Stimulated activated naive CD8-positive, alpha-beta T cell treated with anti-CD3 and anti-CD28 coated beads, Interleukin-15, Interleukin-2, amounts not matched to agents 100 ng/mL and 50 ng/mL, for 24 hours (primary cell): Measurements from ENCODE around the gene GLG1.

Experiments used
- H3K27ac Mint-ChIP-seq: one replicate; pipeline ENCODE4 v1.8.0; 2021; ENCODE audit warnings: mild to moderate bottlenecking, mixed read lengths
- H3K27me3 Mint-ChIP-seq: one replicate; pipeline ENCODE4 v1.8.0; 2021; ENCODE audit warnings: mixed read lengths
- H3K36me3 Mint-ChIP-seq: one replicate; pipeline ENCODE4 v1.8.0; 2021; ENCODE audit warnings: low read depth, mixed read lengths
- H3K4me1 Mint-ChIP-seq: one replicate; pipeline ENCODE4 v1.8.0; 2021; ENCODE audit warnings: low read depth, mixed read lengths
- H3K4me3 Mint-ChIP-seq: one replicate; pipeline ENCODE4 v1.8.0; 2021; ENCODE audit warnings: mild to moderate bottlenecking, mixed read lengths
- H3K9me3 Mint-ChIP-seq: one replicate; pipeline ENCODE4 v1.8.0; 2021; ENCODE audit warnings: mixed read lengths

The GLG1 gene

DNA sequence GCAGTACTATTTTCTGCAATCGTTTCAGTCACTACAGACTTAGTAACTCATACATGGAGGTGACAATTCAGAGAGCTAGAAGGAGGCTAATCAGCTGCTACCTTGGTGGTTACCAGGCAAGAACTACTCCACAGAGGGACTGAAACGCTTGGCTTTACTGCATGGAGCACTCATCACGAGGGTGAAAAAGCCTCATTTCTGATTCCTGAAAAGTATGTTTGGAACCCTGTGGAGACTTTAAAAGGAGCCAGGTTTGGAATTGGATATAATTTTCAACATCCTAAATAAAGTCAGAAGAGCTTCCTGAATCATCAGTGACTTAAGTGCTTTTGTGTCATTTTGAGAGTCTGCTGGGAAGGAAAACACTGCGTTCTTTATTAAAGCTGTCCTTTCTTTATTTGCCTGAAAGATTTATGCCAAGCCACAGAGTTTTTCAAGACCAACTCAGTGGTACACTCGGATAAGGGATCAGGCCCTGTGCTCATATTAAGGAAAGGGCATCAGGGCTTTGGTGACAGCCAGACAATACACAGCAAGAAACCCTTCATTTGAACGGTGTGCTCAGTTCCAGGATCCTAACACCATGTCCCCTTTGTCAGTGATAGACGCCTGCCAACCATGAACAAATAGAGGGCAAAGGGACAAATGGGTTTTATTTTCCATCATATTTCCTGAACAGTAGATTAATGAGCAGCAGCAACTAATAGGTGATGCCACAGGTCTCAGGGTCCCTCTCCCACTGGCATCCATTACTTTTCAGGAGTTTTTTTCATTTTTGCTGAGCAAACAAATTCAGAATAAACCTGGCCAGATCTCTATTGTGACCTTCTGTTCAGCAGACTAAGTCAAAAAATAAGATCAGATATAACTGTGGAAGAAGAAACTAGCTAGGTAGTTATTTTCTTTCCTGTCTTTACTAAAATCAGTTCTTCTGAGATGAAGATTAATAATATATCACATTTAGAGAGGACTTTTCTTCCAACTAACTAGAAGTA lies 105.1 kb downstream of the GLG1 start:
- no peak overlapping the region for H3K4me3 Mint-ChIP-seq
- no peak overlapping the region for H3K27ac Mint-ChIP-seq

DNA sequence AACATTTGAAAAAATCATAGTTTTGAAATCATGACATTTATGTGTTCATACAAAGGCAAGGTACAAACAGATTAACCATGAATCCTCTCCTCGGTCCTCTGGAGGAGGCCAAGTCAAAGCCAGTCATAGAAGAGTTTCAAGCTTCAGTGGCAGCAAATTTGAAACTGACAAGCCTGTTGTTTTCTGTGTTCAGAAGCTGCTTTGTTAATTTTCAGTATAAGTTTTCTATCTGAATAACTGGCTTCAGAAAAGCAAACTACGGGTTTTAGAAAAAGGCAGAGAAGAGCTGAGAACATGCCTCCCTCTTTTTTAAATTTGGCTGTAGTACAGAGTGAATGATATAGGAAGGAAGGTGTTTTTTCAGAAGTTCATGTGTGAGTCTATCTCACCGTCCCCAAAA lies 106.0 kb downstream of the GLG1 start:
- Mint-ChIP-seq H3K36me3 (peaks cover 18% of the 10 kb centered on the region), H3K4me3 (no peak overlapping the region), H3K27me3 (no peaks in the 10 kb centered on the region), H3K9me3 (no peaks in the 10 kb centered on the region), H3K27ac (no peak overlapping the region), H3K4me1 (no peaks in the 10 kb centered on the region)

More for the DNA sequence above, 105.1 kb downstream of the GLG1 start:
- H3K27me3 Mint-ChIP-seq = no peaks in the 10 kb centered on the region
- no peaks in the 10 kb centered on the region for H3K9me3 Mint-ChIP-seq
- peaks cover 21% of the 10 kb centered on the region for H3K36me3 Mint-ChIP-seq
- H3K4me1 Mint-ChIP-seq = peaks cover 2% of the 10 kb centered on the region

DNA sequence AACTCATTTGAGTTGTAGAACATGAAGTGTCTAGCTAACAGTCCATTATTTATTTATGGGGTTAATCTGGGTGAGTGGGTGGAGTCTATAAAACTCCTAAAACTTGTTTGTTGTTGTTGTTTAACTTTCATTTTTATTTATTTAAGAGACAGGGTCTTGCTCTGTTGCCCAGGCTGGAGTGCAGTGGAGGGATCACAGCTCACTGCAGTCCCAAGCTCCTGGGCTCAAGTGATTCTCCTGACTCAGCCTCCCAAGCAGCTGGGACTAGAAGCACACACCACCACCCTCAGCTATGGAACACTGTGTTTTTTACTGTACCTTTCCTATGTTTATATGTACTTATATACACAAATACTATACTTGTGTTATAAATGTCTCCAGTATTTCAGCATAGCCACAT lies 107.8 kb downstream of the GLG1 start:
- H3K36me3 Mint-ChIP-seq = peaks cover 27% of the 10 kb centered on the region
- H3K9me3 Mint-ChIP-seq = no peaks in the 10 kb centered on the region
- H3K27me3 Mint-ChIP-seq = no peaks in the 10 kb centered on the region
- H3K4me1 Mint-ChIP-seq = no peaks in the 10 kb centered on the region
- H3K27ac Mint-ChIP-seq = no peak overlapping the region
- no peak overlapping the region for H3K4me3 Mint-ChIP-seq

DNA sequence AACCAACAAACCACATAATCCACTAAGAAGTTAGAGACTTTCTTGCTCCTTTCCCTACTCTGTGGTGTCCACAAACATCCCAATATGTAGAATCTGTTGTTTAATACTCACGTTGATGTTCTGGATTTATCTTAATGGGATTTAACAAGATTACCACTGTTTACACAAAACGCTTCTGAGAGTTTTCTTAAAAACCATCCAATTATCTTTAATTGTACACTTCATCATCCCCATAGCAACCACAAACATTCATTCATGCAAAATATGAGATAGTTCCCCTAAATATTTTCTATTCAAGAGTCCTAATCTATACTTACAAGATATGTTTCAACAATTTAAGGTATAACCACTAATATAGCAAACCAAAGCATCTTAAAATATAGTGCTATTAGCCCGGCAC lies 109.2 kb downstream of the GLG1 start:
- H3K4me1 Mint-ChIP-seq = no peaks in the 10 kb centered on the region
- H3K27ac Mint-ChIP-seq = no peak overlapping the region
- H3K9me3 Mint-ChIP-seq = no peaks in the 10 kb centered on the region
- peaks cover 26% of the 10 kb centered on the region for H3K36me3 Mint-ChIP-seq
- H3K27me3 Mint-ChIP-seq = no peaks in the 10 kb centered on the region
- H3K4me3 Mint-ChIP-seq = no peak overlapping the region

DNA sequence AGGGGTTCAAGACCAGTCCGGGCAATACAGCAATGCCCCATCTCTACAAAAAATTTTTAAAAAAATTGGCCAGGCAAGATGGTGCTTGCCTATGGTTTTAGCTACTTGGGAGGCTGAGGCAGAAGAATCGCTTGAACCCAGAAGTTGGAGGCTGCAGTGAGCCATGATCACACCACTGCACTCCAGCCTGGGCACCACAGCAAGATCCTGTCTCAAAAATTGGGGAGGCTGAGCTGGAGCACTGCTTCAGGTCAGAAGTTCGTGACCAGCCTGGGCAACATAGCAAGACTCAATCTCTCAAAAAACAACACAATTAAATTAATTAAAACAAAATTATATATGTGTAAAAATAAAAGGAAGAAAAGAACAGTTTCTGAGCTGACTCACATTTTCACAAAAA lies 110.9 kb downstream of the GLG1 start:
- Mint-ChIP-seq H3K27ac (no peak overlapping the region), H3K4me1 (no peaks in the 10 kb centered on the region), H3K27me3 (no peaks in the 10 kb centered on the region), H3K4me3 (no peak overlapping the region), H3K36me3 (peaks cover 27% of the 10 kb centered on the region), H3K9me3 (no peaks in the 10 kb centered on the region)

DNA sequence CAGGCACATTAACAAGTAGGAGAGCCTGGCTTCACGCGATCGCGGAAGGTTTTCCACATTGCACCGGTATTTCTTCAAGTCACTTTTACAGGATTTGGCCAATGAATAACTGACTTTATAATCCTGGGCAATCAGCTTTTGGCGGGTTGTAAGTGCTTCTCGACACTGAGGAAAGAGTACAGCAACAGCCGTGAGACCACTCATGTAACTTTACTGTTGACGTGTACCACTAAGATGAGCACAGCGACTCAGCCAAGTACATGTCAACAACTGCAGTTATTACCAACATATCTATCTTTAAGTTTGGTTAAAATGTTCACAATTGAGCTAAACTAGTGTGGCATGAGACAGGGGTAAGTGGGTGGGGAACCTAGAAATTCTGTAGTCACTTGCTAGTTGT lies 113.9 kb downstream of the GLG1 start:
- H3K36me3 Mint-ChIP-seq = peaks cover 45% of the 10 kb centered on the region
- H3K4me1 Mint-ChIP-seq = no peaks in the 10 kb centered on the region
- no peaks in the 10 kb centered on the region for H3K27me3 Mint-ChIP-seq
- no peaks in the 10 kb centered on the region for H3K9me3 Mint-ChIP-seq
- H3K27ac Mint-ChIP-seq = no peak overlapping the region
- H3K4me3 Mint-ChIP-seq = no peak overlapping the region

DNA sequence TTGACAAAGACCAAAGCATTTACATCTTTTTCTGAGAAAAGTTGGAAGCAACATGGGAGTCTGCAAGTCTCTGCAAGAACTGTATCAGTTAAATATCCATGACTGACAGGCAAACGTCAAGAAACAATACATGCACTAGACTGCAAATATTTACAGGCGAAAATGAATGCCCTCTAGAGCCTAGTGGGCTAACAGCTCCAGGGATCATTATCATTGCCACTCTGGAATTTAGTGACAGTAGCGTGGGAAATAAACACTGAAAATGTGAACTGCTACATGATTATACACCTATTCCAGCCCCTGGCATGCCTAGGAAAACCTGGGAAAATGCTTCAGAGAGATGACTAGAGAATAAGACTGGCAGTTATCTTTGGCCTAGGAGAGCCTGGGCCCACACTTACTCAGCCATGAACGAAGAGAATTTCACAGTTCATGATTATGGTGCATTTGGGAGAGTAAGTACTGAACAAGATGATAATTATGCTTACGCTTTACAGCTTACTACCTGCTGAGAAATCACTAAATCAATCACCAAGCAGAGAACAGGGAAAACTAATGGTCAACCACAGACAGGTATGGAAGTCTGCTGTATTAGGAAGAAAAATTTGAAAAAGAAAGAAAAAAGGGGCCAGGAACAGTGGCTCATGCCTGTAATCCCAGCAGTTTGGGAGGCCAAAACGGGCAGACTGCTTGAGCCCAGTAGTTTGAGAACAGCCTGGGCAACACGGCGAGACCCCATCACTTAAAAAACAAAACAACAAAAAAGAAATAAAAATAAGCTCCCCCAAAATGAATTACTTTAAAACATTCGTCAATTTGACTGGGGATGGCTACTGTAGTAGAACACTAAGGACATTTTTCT lies 119.0 kb downstream of the GLG1 start:
- Mint-ChIP-seq H3K36me3 (peaks cover 51% of the 10 kb centered on the region), H3K27me3 (no peaks in the 10 kb centered on the region), H3K4me3 (no peak overlapping the region), H3K27ac (no peak overlapping the region), H3K9me3 (no peaks in the 10 kb centered on the region), H3K4me1 (peaks cover 7% of the 10 kb centered on the region)

DNA sequence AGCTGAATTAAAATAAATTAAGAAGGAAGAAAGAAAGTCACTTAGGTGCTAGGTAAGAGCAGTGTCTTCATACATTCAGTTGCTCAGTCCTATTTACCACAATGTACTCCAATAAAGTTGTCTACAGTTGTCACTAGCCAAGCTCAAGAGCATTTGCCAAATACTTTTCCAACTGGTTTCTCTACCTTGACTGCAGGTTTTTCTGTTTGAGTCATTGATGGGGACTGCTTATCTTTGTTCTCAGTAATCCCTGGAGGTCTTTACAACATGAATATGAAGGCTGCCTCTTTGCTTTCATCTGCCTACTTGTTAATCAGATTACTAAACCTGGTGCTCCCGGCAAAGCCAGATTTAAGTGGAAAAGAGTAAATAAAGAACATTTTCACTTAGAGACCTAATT lies 121.0 kb downstream of the GLG1 start:
- Mint-ChIP-seq H3K27me3 (no peaks in the 10 kb centered on the region), H3K9me3 (no peaks in the 10 kb centered on the region), H3K4me3 (no peak overlapping the region), H3K27ac (no peak overlapping the region), H3K36me3 (peaks cover 44% of the 10 kb centered on the region), H3K4me1 (peaks cover 7% of the 10 kb centered on the region)

DNA sequence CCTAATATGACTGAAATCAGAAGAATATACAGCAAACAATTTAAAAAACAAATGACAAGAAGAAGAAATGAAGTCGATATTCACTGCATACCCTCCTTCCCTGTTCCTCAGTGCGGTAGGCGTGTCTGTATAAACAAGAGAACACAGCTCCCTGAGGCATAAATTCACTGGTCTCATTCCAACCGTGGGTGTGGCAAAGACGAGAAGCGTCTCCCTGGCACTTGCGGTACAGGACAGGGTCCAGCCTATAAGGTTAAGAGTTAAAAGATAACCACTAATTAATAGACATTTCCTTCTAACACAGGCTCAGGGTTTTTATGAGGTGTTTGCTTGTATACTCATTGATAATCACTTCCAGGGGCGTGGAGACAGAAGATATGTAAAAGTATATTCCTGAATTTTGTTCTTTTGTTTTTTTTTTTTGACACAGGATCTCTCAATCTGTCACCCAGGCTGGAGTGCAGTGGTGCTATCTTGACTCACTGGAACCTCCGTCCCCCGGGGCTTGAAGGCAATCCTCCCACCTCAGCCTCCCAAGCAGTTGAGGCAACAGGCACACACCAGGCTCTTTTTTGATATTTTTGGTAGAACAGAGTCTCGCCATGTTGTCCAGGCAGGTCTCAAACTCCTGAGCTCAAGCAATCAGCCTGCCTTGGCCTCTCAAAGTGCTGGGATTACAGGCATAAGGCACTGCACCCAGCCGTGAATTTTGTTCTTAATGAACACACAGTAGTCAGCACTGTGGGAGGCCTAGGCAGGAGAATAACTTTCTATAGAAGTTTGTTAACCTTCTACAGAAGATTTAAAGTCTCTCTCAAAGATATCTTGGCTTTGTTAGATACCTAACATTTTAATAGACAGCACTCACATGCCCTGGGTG lies 126.5 kb downstream of the GLG1 start:
- Mint-ChIP-seq H3K27ac (no peak overlapping the region), H3K36me3 (peaks cover 45% of the 10 kb centered on the region), H3K4me1 (no peaks in the 10 kb centered on the region), H3K4me3 (no peak overlapping the region), H3K27me3 (no peaks in the 10 kb centered on the region), H3K9me3 (no peaks in the 10 kb centered on the region)

DNA sequence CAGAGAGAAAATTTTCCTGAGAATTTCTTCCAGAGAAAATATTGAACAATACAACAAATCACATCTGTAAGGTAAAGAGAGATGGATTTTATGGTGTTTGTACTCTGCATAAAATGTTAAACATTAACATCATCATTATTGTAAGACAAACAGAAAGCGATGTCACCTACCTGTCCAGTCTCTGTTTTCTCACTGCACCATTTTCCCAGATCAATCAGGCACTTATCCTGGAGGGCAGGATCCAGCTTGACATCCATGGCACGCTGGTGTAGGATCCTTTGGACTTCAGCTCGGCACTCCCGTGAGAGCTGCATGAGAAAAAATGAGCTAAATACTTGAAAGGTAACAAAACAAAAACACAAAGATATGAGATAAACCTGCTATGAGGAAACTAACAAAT lies 129.7 kb downstream of the GLG1 start:
- Mint-ChIP-seq H3K9me3 (no peaks in the 10 kb centered on the region), H3K4me3 (no peak overlapping the region), H3K36me3 (peaks cover 59% of the 10 kb centered on the region), H3K27ac (no peak overlapping the region), H3K27me3 (no peaks in the 10 kb centered on the region), H3K4me1 (no peaks in the 10 kb centered on the region)

DNA sequence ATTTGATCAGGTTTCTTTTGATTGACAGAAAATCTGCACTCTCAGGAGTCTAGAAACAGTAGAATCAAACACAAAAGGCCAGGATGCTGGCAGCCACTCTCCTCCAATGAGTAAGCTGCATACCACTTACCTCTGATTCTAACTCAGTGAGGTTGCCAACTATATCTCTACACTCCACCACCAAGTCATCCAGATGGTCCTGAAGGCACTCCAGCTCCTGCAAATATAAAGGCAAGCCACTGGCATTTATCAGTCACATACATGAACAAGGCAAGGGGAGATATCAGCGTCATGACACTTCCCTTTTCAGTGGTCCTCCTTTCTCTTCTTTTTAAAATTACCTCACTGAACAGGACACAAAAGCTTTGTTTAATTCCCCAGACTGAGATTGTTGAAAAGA lies 132.5 kb downstream of the GLG1 start:
- H3K27me3 Mint-ChIP-seq = no peaks in the 10 kb centered on the region
- H3K9me3 Mint-ChIP-seq = no peaks in the 10 kb centered on the region
- no peak overlapping the region for H3K27ac Mint-ChIP-seq
- H3K36me3 Mint-ChIP-seq = peaks cover 74% of the 10 kb centered on the region
- H3K4me3 Mint-ChIP-seq = no peak overlapping the region
- H3K4me1 Mint-ChIP-seq = no peaks in the 10 kb centered on the region

DNA sequence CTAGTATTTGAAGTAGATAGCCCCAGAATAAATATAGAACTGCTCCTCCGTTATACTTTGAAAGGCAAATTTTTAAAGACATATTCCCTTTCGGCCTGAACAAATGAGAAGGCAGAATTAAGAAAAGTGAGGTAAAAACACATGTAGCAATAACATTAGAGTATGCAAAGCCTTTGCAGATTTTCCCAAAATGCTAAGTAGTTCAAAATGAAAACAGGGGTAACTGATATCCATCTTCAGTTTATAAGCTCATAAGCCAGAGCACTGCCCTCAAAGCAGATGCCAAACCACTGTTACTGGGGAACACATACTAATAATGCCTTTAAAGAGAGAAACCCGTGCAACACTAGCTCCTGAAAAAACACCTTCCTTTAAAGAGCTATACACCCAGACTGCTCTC lies 134.4 kb downstream of the GLG1 start:
- no peaks in the 10 kb centered on the region for H3K9me3 Mint-ChIP-seq
- H3K27me3 Mint-ChIP-seq = no peaks in the 10 kb centered on the region
- H3K27ac Mint-ChIP-seq = no peak overlapping the region
- no peak overlapping the region for H3K4me3 Mint-ChIP-seq
- peaks cover 3% of the 10 kb centered on the region for H3K4me1 Mint-ChIP-seq
- H3K36me3 Mint-ChIP-seq = peaks cover 72% of the 10 kb centered on the region

DNA sequence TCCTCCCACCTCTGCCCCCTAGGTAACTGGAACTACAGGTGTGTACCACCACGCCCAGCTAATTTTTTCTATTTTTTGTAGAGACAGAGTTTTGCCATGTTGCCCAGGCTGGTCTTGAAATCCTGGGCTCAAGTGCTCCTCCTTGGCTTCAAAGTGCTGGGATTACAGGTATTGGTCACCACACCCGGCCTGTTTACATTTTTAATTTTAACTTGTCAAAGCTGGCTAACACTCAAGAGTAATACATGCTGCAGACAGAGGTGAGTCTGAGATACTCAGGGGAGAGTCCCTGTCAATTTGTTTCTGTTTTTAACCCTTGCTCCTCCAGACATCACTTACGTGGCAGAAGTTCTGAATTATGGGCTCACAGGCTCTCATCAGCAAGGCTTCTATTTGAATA lies 134.9 kb downstream of the GLG1 start:
- H3K4me1 Mint-ChIP-seq = peaks cover 9% of the 10 kb centered on the region
- H3K4me3 Mint-ChIP-seq = no peak overlapping the region
- H3K36me3 Mint-ChIP-seq = peaks cover 73% of the 10 kb centered on the region
- no peak overlapping the region for H3K27ac Mint-ChIP-seq
- H3K27me3 Mint-ChIP-seq = no peaks in the 10 kb centered on the region
- H3K9me3 Mint-ChIP-seq = no peaks in the 10 kb centered on the region

DNA sequence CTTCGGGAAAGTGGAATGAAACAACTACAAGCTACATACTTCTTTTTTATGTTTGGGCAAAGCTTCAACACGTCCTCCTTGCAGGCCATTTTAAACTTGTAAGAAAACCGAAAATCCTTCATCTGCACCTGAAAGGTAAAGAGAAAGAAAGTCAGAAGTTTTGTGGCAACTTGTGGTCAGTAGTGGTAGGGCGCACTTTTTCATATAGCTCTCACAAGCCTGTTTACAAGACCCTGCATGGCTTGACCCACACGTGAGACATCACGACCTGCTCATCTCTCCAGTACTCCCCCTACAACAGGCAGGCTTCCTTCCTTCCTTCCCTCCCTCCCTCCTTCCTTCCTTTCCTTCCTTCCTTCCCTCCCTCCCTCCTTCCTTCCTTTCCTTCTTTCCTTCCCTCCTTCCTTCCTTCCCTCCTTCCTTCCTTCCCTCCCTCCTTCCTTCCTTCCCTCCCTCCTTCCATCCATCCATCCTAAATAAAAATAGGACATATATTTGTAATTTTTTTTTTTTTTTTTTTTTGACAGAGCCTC lies 136.9 kb downstream of the GLG1 start:
- Mint-ChIP-seq H3K9me3 (no peaks in the 10 kb centered on the region), H3K4me3 (no peak overlapping the region), H3K27me3 (no peaks in the 10 kb centered on the region), H3K27ac (no peak overlapping the region), H3K36me3 (peaks cover 69% of the 10 kb centered on the region), H3K4me1 (peaks cover 18% of the 10 kb centered on the region)
